HTR-8/SVneo (cell line): ENCODE data around the gene TTC33.

ENCODE experiments used
- DNase-seq: peaks from one replicate; pipeline ENCODE4 v3.0.0; 2011; ENCODE audit warnings: low spot score, mixed read lengths; ENCODE audit not compliant: insufficient read length
- FAIRE-seq: peaks from 2 replicates; lab custom pipeline; 2011; peaks lifted over from hg19 to GRCh38; lab: Jason Lieb, UNC

TTC33 gene

DNA sequence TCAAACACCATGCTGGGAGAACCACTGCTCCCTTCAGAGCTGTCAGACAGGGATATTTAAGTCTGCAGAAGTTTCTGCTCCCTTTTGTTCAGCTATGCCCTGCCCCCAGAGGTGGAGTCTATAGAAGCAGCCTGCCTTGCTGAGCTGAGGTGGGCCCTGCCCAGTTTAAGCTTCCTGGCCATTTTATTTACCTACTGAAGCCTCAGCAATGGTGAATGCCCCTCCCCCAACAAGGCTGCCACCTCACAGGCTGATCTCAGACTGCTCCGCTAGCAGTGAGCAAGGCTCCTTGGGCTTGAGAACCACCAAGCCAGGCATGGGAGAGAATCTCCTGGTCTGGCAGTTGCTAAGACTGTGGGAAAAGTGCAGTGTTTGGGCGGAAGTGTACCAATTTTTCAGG is 281.5 kb downstream of the TTC33 start:
- DNase-seq (no peak), FAIRE-seq (no peak)

DNA sequence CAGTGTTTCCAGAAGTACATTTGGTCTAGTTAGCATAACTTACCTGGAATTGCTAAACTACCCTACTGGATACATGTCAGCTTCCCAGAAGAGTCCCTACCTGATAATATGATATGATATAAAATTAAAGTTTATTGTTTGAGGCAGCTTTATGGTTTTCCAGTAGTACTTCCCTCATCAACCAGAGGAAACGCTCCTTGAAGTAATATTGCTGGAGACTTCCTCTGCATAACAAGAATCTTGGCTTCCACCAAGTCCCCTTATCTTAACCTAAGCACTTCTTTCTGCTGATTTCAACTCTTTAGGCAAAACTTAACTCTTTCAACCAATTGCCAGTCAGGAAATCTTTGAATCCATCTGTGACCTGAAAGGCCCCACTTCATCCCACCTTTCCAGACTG is 290.3 kb downstream of the TTC33 start:
- FAIRE-seq (no peak), DNase-seq (no peak)

DNA sequence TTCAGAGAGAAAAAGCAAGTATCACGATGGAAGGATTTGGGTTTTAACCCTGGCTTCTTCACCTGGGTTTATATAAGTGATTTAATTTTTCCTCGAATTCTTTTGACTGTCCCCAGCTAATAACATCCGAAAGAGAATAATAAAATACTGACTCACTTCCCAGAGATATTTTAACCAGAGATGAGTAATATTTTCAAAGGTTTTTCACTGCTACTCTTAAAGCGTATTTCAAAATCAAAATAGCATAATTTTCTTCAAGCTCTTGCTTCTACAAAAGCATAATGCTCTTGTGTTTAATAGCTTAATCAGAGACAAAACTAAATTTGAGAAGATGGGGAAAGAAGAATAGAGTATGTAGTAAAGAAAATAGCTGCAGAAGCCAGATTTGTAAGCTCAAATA is 291.2 kb downstream of the TTC33 start:
- DNase-seq (no peak), FAIRE-seq (no peak)
